ENCODE results near the gene UAP1.

DNA sequence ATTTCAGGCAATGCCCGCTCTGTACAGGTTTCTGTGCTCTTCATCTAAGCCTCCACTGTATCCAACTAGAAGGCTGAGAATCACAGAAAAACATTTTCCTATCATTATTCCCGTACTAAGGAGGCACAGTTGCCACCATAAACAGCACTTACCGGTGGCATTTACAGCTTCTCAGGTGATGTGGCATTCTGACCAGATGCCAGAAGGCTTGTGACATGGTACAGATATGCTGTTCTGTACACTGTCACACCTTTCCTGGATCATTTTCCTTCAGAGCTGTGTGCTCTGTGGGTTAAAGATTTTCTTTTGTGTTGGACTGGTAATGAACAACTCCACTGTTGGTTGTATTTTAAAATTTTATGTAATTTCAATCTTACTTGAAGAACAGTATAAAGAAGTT, 4.0 kb upstream of the UAP1 start:
- TF ChIP-seq, protein P1, sequence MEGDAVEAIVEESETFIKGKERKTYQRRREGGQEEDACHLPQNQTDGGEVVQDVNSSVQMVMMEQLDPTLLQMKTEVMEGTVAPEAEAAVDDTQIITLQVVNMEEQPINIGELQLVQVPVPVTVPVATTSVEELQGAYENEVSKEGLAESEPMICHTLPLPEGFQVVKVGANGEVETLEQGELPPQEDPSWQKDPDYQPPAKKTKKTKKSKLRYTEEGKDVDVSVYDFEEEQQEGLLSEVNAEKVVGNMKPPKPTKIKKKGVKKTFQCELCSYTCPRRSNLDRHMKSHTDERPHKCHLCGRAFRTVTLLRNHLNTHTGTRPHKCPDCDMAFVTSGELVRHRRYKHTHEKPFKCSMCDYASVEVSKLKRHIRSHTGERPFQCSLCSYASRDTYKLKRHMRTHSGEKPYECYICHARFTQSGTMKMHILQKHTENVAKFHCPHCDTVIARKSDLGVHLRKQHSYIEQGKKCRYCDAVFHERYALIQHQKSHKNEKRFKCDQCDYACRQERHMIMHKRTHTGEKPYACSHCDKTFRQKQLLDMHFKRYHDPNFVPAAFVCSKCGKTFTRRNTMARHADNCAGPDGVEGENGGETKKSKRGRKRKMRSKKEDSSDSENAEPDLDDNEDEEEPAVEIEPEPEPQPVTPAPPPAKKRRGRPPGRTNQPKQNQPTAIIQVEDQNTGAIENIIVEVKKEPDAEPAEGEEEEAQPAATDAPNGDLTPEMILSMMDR (IDR thresholded peaks at IDR 0.05; ENCODE audit: low read depth, low read length, poor library complexity, severe bottlenecking) = no peak
- no peak for TF ChIP-seq EZH2phosphoT487 (IDR thresholded peaks at IDR 0.05; ENCODE audit: borderline replicate concordance, low read length)
